ENCODE data around the gene EHD3.

The EHD3 gene

DNA sequence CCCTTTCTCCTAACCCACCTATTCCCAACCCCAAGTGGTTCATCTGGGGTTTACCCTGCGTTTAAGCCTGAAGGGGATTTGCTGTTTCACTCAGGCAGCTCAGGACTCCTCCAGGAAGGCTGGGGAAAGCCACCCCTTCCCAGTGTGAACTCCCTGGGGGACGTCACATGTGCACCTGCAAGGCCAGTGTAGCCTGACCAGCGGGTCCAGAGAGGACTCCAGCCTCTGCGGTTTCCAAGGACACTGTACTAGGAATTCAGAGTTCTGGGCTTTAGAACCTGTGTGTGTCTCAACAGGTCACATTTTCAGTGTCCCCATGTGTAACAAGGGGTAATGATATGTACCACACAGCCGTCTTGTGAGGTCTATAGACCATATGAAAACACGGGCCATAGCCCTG, 17.9 kb downstream of the EHD3 start:
- no peak for FAIRE-seq
- no peak for DNase-seq (ENCODE audit: extremely low spot score, insufficient read length, low read depth)

DNA sequence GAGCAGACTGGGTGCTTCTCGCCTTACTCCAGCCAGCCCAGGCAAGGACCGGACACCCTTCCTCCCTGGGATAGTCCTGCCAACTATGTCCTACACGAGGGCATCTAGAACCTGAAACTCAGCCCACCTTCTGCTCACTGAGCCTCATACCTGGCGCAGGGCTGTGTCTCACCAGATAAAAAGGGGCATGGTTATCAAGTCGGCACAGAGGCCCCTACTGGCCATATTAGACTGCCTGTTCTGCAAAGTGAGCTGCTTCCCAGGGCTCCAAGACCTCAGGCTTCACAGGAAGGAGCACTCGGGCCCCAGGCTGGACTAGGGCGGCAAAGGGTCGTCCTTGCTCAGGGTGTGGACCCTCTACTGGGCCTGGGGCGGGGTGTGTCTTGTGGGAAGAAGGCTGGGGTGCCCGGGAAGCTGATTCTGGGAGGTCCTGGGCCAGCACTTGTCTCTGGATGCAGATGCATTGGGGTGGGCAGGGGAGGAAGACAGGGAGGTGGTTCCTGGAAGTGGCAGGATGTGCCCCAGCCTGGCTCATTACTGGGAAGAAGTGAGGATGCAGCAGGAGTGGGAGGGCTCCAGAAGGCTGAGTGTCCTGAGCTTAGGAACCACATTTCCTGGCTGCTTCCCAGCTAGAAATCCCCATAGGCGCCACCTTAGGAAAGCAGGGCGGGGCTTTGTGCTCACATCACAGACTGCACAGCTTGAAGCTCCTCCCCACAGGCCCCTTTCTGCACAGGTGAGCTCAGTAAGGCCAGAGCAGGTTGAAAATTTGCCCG, 19.6 kb downstream of the EHD3 start:
- DNase-seq (ENCODE audit: extremely low spot score, insufficient read length, low read depth) (no peak), FAIRE-seq (peak; percentile 5)

DNA sequence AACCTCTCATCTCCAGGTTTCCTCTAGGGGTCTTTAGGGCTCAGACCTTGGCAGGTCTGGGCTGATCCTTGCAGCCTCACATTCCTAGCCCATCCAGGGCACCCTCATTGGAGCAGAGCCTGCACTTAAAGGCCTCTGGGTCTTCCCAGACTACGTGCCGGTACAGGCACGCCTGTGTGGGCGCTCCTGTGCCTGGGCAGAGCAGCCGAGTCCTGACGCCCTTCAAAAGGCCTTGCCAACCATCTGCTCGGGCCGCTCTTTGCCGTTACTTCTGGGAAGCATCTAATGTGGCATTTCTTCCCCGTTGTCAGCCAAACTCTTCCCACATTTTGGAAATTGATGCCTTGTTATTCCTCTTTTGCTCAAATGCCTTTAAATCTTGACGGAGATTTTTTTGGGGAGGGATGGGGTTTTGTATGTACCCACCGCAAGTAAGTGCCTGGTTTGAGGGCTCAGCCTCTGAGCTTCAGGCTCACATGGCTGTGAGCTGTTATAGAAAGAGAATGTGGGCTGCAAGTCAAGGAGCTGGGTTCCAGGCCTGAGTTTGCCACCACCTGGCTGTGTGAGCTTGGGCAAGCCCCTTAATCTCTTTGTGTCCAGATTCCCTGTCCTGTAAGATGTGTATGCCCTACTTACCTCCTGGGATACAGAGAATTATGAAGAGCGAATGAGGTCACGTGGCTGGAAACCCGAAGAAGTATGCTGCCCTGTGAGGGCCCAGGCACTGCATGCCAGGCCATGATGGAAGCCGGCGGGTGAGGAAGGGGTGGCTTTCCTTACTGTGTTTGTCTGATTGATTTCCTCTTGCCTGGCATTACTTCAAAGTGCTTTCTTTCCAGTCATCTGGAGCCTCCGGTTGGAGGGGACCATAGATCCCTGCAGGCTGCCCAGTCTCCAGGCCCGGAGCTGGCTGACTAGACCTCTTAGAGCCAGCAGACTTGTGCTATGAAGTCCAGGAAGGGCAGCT, 20.6 kb downstream of the EHD3 start:
- DNase-seq (ENCODE audit: extremely low spot score, insufficient read length, low read depth) (no peak), FAIRE-seq (no peak)

DNA sequence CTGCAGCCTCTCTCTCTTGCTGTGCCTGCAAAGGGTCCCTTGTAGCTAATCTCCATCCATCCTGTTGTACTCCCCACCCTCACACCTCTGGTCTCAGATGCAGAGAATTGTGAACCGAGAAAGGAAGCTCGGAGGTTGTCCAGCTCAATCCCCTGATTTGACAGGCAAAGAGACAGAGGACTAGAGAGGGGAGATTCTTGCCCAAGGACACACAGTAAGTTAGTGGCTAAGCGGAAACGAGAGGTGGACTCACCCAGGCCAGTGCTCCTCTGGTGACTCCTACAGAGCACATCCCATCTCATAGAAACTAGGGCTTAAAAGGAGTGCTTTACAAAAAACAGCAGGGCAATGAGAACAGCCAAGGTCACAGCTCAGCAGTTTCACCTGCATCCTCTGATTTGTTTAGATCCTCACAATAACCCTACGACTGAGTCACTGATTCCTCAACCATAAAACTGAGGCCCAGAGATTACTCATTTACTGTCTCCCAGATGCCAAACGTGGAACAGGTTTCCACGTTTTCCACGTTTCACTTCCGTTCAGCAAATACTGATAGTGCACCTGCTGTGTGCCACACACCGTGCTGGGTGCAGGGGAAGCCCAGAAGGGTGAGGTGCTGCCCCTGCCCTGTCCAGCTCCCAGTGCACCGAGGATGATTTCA, 22.1 kb downstream of the EHD3 start:
- FAIRE-seq = peak; percentile 94
- peak; percentile 28 for DNase-seq (ENCODE audit: extremely low spot score, insufficient read length, low read depth)

DNA sequence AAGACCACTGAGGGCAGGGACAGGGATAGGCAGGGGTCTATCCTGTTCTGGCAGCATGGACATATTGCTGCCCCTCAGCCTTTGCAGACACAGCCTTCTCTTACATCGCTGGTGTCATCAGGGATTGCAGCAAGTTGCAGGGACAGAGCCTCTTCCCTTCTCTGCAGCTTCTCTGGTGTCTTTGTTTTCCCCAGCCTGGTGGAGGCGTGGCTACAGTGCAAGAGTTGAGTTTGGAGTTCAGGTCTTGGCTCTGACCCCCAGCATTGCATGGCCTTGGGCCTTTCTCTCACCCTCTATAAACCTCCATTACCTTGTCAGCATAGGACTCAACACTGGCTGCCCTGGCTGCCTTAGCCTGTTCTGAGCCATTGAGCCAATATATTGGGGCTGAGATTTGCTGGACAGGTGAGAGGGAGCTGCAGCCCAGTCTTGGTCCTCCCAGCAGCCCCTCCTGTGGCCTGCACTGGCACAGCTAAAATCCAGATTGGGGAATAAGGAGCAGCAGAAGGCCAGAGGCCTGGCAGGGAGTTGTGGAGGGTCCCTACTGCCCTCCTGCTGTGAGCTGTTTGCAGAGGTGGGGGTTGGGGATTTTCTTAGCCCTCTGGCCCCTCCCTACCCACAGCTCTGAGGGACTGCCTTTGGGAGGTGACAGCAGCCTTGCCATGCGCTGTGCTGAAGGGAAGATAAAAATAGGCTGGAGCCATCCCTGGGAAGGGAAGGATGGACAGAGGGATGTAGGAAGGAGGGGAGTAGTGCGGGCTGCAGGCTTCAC, 22.8 kb downstream of the EHD3 start:
- FAIRE-seq = no peak

GRCh38 chr2:31258351-31258750, 24.4 kb downstream of the EHD3 start:
- DNase-seq (ENCODE audit: extremely low spot score, insufficient read length, low read depth) (peak; percentile 20), FAIRE-seq (peak; percentile 84)

More for the DNA sequence above, 22.8 kb downstream of the EHD3 start:
- no peak for DNase-seq (ENCODE audit: extremely low spot score, insufficient read length, low read depth)

- no peak for FAIRE-seq
Observed at GRCh38 chr2:31259075-31259474, 25.1 kb downstream of the EHD3 start.

DNA sequence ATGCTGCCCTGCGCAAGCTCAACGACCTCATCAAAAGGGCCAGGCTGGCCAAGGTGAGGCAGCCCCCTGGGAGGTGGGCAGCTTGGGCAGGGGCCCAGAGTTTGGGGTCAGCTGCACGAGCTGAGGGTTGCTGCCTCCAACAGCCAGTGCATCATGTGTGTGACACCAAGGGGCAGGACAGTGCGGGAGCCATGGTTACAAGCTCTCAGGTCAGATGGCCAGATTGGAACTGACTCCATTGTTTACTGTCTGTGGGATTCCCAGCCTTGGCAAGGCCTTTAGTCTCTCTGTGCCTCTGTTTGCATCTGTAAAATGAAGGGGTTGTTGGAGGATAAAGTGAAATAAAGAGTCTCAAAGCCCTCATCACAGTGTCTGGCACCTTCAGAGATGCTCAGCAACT, 26.9 kb downstream of the EHD3 start:
- DNase-seq (ENCODE audit: extremely low spot score, insufficient read length, low read depth) (no peak), FAIRE-seq (no peak)

More at GRCh38 chr2:31259075-31259474, 25.1 kb downstream of the EHD3 start:
- DNase-seq (ENCODE audit: extremely low spot score, insufficient read length, low read depth) = no peak

DNA sequence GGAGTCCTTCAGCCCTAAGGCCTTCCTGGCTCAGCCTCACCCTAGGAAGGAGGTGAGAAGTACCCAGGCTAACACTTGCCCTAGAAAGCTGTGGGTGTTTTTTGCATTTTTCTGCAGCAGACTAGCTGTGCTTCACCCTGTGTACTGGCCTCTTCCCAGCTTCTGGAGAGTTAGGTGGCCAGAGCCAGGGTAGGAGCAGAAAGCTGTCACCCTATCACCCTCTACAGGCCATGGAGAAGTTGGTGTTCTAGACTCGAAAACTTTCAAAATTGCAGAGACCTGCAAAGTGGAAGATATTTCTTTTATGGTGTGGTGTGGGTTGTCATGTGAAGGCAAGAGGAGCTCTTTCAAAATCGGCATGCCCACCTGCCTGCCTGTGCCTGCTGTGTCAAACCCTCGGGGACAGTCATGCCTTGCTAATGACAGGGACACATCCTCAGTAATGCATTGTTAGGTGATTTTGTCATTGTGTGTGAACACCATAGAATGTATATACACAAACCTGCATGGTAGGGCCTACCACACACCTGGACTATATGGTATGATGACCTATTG, 29.8 kb downstream of the EHD3 start:
- FAIRE-seq (no peak), DNase-seq (ENCODE audit: extremely low spot score, insufficient read length, low read depth) (no peak)

- FAIRE-seq = no peak
- DNase-seq (ENCODE audit: extremely low spot score, insufficient read length, low read depth) = no peak
Observed at GRCh38 chr2:31265234-31265633, 31.3 kb downstream of the EHD3 start.

DNA sequence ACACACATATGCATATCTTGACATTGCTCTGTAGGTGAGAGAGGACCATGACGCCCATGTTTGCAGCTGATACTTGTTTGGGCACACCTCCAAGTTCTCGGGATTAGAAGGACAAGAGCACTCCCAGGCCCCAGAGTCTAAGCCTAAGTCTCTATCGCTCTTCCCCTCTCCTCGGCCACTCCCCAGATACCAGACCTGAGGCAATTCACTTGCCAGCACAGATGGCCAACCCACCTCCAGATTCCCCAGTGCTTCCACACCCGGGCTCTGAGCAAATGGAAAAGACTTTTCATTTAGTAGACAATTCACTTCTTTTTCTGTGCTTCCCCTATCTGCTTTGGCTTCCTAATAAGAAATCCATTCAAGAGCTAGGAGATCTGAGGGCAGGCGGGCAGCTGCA, 32.9 kb downstream of the EHD3 start:
- FAIRE-seq (no peak), DNase-seq (ENCODE audit: extremely low spot score, insufficient read length, low read depth) (no peak)

DNA sequence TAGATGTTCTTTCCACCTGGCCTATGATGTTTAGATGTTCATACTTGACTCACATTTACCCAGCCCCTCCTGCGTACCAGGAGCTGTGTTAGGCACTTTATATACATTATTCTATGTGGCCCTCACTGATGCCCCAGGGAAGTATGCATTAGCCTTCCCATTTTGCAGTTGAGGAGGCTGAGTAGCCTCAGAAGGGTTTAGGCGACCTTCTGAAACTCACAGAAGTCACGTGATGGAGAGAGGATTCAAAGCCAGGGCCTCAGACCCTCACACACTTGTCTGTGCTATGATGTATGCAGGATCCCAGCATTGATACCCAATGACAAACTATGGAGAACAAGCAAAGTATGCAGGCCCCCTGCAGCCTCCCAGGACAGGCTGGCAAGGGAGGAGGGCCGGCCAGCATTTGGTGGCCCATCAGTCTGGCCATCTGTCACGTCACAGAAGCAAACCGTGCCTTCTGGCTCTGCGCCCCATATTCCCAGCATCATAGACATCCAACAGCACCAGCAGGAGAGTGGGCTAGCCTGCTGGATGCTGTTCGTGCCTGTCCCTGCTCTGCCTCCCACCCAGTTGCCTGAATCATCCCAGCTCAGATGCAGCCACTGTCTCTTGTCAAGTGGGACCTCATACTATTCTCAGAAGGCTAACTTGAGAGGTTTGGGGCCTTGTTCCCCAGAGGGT, 33.6 kb downstream of the EHD3 start:
- DNase-seq (ENCODE audit: extremely low spot score, insufficient read length, low read depth) = no peak
- no peak for FAIRE-seq

DNA sequence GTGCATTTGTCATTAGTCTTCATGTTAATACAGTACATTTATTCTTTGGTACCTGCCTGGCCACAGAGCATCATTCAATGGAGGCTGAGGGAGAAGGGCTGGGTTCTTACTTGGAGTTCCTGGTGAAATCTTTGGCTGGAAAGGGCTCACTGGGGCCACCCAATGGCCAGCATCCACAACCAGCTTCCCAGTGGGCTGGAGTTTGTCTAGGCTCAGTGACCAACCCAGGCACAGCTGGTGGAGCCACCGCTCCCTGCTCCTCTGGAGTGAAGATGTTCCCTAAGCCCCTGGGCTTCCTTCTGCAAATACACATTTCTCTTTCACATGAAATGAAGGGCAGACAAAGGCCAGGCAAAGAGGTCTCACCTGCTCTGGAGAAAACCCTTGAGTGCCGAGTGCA, 34.4 kb downstream of the EHD3 start:
- FAIRE-seq (no peak), DNase-seq (ENCODE audit: extremely low spot score, insufficient read length, low read depth) (no peak)

GRCh38 chr2:31269087-31269486, 35.1 kb downstream of the EHD3 start:
- DNase-seq (ENCODE audit: extremely low spot score, insufficient read length, low read depth) (no peak), FAIRE-seq (no peak)

- DNase-seq (ENCODE audit: extremely low spot score, insufficient read length, low read depth) = no peak
- no peak for FAIRE-seq
Observed at GRCh38 chr2:31270131-31270530, 36.2 kb downstream of the EHD3 start.

GRCh38 chr2:31270822-31271231, 36.9 kb downstream of the EHD3 start:
- FAIRE-seq = no peak
- DNase-seq (ENCODE audit: extremely low spot score, insufficient read length, low read depth) = no peak

- DNase-seq (ENCODE audit: extremely low spot score, insufficient read length, low read depth) (no peak), FAIRE-seq (no peak)
Observed at GRCh38 chr2:31271851-31272267, 37.9 kb downstream of the EHD3 start.

DNA sequence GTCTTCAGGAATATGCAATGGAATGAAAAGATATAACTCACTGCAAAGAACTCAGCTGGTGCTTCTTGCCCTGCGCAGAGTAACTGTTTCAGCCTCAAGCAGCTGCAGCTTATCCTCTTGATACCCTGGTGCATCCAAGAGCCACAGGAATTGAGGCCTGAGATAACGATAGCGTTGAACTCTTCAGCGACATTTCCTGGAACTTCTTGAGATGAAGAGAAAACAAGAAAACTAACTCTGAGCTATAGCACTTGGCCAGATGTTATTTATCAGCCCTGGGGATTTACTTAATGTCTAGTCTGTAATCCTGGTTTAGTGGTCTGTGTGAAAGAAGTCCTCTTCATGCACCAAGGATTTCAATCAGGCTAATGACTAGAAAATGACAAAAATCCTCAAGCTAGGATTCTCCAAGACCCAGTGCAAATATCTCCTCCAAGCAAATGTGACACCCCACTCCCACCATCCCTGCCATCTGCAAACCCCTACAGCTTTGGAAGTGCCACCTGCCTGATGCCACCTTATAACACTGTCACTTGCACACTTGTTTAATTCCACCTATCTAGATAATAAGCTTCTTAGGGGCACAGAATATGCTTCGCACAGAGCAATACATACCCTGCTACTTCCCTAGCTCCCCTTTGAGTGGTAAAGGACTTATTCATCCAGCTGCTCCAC, 40.6 kb downstream of the EHD3 start:
- no peak for FAIRE-seq
- no peak for DNase-seq (ENCODE audit: extremely low spot score, insufficient read length, low read depth)
